HepG2 (cell line): ENCODE measurements around the gene GLYR1. TPM values are rescaled to one million over a fixed set of nuclear protein-coding genes. Genes with fewer than 3 reads are reported as not detected.
A peak's percentile ranks its signal among the peaks of the same experiment; 100 is the strongest.

ENCODE experiments used
- CBX5 ChIP-seq: sonication (generic); formaldehyde crosslinking; IDR thresholded peaks from 2 replicates; pipeline ENCODE4 v1.4.0; 2020; ENCODE audit warnings: missing genetic modification reagents, borderline replicate concordance
- HINFP ChIP-seq: sonication (generic); formaldehyde crosslinking; IDR thresholded peaks from 2 replicates; pipeline ENCODE4 v1.4.0; 2020; ENCODE audit warnings: low read depth, mild to moderate bottlenecking, missing genetic modification reagents
- RAD21 ChIP-seq: fragments of 450-650 bp; formaldehyde crosslinking; IDR thresholded peaks from 2 replicates; pipeline ENCODE4 v1.5.0; 2020; ENCODE audit warnings: mild to moderate bottlenecking
- SP4 ChIP-seq: sonication (generic); formaldehyde crosslinking; IDR thresholded peaks from 2 replicates; pipeline ENCODE4 v1.8.1; 2023; ENCODE audit warnings: mild to moderate bottlenecking, missing genetic modification reagents
- ZNF12 ChIP-seq: sonication (generic); formaldehyde crosslinking; IDR thresholded peaks from 2 replicates; pipeline ENCODE4 v1.5.0; 2020; ENCODE audit warnings: missing genetic modification reagents
- ZNF607 ChIP-seq: sonication (generic); formaldehyde crosslinking; IDR thresholded peaks from 2 replicates; pipeline ENCODE4 v1.5.1; 2020; ENCODE audit warnings: missing genetic modification reagents, mild to moderate bottlenecking, borderline replicate concordance
- ZNF766 ChIP-seq: sonication (generic); formaldehyde crosslinking; IDR thresholded peaks from 2 replicates; pipeline ENCODE4 v1.5.0; 2020; ENCODE audit warnings: missing genetic modification reagents, borderline replicate concordance
- ZUFSP ChIP-seq: sonication (generic); formaldehyde crosslinking; IDR thresholded peaks from 2 replicates; pipeline ENCODE4 v1.9.0; 2021; ENCODE audit warnings: missing genetic modification reagents, mild to moderate bottlenecking, borderline replicate concordance
- polyA plus RNA-seq, 8 experiments: library from polyadenylated mRNA; depleted of rRNA in 3 of 8; stranded (reverse) in 7 of 8; unstranded in 1 of 8; fragments of >200 nt; fragmentation: Illumina TruSeq in 4 of 8; extraction: Trizol in 4 of 8; gene quantifications; 2 replicates each; pipeline versions ENCODE4 v1.2.1 to v1.2.3, GENCODE V29; 2011 to 2016; ENCODE audit warnings: low read depth in 4 of 8, missing spikeins in 1 of 8, mixed read lengths in 1 of 8; ENCODE audit not compliant: insufficient read depth in 1 of 8
- total RNA-seq, 5 experiments: library from RNA; depleted of rRNA; stranded (reverse); fragments of >200 nt; fragmentation: Illumina TruSeq; extraction: Trizol; gene quantifications; 2 replicates each; pipeline ENCODE4 v1.2.3, GENCODE V29; 2016; ENCODE audit warnings: low read depth in 1 of 5
- TF ChIP-seq, protein P1 (sequence below), 2 experiments: fragments of 450-650 bp in 1 of 2; sonication (generic) in 1 of 2; formaldehyde crosslinking in 1 of 2; IDR thresholded peaks; 2 replicates each; pipeline versions ENCODE4 v1.6.1 to v1.8.0; 2016 to 2022; ENCODE audit warnings: antibody characterized with exemption in 1 of 2, mild to moderate bottlenecking in 1 of 2, missing genetic modification reagents in 1 of 2
- TF ChIP-seq, protein P2 (sequence below): sonication (generic); formaldehyde crosslinking; IDR thresholded peaks from 2 replicates; pipeline ENCODE4 v1.8.0; 2022; ENCODE audit warnings: missing genetic modification reagents, low read depth, mild to moderate bottlenecking, borderline replicate concordance
- TF ChIP-seq, protein P3 (sequence below): sonication (generic); formaldehyde crosslinking; IDR thresholded peaks from 2 replicates; pipeline ENCODE4 v1.4.0; 2020; ENCODE audit warnings: missing genetic modification reagents, mild to moderate bottlenecking, borderline replicate concordance

Gene GLYR1
- total and polyA plus RNA-seq, 2 of the 13 experiments (the other 11 are each of a cell fraction or from before 2014, with no cell fraction given) = 28.3 to 48.7 TPM

GRCh38 chr16:4802659-4803287, 44.3 kb downstream of the GLYR1 start (continued):
- TF ChIP-seq HINFP (peak; percentile 89; the same call in 1 of the 2 replicates), RAD21 (peak; percentile 41; the same call in 1 of the 2 replicates), SP4 (CRISPR knock-in tag) (peak; percentile 85), ZNF766 (CRISPR knock-in tag) (no peak), ZNF12 (CRISPR knock-in tag) (0 out of 2 replicates have a peak, but pooled peaks have one; percentile 31), CBX5 (no peak), ZNF607 (CRISPR knock-in tag) (no peak), ZUFSP (CRISPR knock-in tag) (no peak)
- TF ChIP-seq, protein P1, sequence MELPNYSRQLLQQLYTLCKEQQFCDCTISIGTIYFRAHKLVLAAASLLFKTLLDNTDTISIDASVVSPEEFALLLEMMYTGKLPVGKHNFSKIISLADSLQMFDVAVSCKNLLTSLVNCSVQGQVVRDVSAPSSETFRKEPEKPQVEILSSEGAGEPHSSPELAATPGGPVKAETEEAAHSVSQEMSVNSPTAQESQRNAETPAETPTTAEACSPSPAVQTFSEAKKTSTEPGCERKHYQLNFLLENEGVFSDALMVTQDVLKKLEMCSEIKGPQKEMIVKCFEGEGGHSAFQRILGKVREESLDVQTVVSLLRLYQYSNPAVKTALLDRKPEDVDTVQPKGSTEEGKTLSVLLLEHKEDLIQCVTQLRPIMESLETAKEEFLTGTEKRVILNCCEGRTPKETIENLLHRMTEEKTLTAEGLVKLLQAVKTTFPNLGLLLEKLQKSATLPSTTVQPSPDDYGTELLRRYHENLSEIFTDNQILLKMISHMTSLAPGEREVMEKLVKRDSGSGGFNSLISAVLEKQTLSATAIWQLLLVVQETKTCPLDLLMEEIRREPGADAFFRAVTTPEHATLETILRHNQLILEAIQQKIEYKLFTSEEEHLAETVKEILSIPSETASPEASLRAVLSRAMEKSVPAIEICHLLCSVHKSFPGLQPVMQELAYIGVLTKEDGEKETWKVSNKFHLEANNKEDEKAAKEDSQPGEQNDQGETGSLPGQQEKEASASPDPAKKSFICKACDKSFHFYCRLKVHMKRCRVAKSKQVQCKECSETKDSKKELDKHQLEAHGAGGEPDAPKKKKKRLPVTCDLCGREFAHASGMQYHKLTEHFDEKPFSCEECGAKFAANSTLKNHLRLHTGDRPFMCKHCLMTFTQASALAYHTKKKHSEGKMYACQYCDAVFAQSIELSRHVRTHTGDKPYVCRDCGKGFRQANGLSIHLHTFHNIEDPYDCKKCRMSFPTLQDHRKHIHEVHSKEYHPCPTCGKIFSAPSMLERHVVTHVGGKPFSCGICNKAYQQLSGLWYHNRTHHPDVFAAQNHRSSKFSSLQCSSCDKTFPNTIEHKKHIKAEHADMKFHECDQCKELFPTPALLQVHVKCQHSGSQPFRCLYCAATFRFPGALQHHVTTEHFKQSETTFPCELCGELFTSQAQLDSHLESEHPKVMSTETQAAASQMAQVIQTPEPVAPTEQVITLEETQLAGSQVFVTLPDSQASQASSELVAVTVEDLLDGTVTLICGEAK (IDR thresholded peaks at IDR 0.05) = no peak
- TF ChIP-seq, protein P1 (CRISPR knock-in tag; IDR thresholded peaks at IDR 0.05) = no peak; the same call in 1 of the 2 replicates
- TF ChIP-seq, protein P2, sequence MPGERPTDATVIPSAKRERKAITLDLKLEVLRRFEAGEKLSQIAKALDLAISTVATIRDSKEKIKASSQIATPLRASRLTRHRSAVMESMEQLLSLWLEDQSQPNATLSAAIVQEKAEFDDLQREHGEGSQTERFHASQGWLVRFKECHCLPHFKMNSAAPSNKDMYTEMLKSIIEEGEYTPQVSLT (CRISPR knock-in tag) = no peak
- TF ChIP-seq, protein P3, sequence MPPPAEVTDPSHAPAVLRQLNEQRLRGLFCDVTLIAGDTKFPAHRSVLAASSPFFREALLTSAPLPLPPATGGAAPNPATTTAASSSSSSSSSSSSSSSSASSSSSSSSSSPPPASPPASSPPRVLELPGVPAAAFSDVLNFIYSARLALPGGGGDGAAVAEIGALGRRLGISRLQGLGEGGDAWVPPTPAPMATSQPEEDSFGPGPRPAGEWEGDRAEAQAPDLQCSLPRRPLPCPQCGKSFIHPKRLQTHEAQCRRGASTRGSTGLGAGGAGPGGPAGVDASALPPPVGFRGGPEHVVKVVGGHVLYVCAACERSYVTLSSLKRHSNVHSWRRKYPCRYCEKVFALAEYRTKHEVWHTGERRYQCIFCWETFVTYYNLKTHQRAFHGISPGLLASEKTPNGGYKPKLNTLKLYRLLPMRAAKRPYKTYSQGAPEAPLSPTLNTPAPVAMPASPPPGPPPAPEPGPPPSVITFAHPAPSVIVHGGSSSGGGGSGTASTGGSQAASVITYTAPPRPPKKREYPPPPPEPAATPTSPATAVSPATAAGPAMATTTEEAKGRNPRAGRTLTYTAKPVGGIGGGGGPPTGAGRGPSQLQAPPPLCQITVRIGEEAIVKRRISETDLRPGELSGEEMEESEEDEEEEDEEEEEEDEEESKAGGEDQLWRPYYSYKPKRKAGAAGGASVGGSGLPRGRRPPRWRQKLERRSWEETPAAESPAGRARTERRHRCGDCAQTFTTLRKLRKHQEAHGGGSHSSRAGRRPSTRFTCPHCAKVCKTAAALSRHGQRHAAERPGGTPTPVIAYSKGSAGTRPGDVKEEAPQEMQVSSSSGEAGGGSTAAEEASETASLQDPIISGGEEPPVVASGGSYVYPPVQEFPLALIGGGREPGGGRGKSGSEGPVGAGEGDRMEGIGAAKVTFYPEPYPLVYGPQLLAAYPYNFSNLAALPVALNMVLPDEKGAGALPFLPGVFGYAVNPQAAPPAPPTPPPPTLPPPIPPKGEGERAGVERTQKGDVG (CRISPR knock-in tag) = no peak
